ENCODE results near the gene CRB1.

CRB1 gene

DNA sequence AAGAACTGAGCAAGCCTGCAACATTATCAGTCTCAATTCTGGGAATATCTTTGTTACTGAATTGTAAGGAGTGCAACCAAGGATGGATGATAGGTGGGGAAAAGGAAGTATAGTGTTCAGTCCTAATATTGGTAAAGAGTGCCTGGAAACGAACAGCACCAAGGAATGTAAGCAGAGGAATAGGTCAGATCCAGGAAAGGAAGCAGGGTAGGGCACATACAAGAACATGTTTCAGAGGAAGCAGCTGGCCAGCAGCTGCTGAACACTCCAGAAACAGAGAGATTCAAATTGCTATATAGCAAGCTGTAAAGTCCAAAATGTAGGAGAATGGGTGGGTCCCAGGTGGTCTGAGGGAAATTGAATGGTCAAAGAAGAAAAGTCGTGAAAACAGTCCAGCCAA is 37.9 kb downstream of the CRB1 start:
- ChIA-PET CTCF (interaction anchor here (1.3 kb wide), 1 partner anchor 21 kb away, joined by 3 read pairs; no protein-coding TSS in a partner anchor), POLR2A (no interaction called here)
- TF ChIP-seq, protein P1, sequence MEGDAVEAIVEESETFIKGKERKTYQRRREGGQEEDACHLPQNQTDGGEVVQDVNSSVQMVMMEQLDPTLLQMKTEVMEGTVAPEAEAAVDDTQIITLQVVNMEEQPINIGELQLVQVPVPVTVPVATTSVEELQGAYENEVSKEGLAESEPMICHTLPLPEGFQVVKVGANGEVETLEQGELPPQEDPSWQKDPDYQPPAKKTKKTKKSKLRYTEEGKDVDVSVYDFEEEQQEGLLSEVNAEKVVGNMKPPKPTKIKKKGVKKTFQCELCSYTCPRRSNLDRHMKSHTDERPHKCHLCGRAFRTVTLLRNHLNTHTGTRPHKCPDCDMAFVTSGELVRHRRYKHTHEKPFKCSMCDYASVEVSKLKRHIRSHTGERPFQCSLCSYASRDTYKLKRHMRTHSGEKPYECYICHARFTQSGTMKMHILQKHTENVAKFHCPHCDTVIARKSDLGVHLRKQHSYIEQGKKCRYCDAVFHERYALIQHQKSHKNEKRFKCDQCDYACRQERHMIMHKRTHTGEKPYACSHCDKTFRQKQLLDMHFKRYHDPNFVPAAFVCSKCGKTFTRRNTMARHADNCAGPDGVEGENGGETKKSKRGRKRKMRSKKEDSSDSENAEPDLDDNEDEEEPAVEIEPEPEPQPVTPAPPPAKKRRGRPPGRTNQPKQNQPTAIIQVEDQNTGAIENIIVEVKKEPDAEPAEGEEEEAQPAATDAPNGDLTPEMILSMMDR (IDR thresholded peaks at IDR 0.05; ENCODE audit: control extremely low read depth, extremely low read depth, low read depth, missing control alignments), result no peak
- no peak for DNase-seq (ENCODE audit: extremely low spot score)

DNA sequence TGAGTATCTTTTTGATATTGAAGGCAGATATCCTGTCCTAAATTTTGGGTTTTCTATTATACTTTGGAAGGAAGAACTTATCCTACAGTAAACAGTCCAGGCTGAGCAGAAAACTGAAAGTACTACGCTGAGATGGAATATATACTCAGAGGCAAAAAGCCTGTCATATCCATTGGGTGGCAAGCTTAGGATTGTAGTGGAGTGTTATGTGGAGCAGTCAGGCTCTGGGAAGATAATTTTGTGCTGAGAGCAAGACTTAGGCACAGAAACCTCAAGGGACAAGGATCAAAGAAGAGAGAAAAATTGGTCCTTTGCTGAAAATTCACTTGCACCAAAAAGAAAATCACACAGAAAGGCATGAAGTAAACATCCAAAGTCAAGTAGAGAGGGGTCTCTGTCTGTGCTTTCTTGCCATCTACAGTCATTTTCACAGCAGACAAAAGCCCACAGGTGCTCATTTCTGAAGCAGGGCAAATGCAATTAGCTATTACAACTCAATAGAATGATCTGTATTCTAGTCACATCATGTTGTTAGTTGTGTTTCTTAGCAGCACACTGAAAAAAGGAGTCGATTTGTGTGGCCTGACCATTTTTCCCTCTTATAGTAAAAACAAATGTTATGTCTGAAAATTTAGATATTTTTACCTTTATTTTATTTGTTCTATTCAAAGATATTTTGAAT is 38.5 kb downstream of the CRB1 start:
- TF ChIP-seq, protein P1 (IDR thresholded peaks at IDR 0.05; ENCODE audit: control extremely low read depth, extremely low read depth, low read depth, missing control alignments), result no peak
- no peak for DNase-seq (ENCODE audit: extremely low spot score)
- POLR2A ChIA-PET, result no interaction called here
- CTCF ChIA-PET, result interaction anchor here (1.3 kb wide), 1 partner anchor 21 kb away, joined by 3 read pairs; no protein-coding TSS in a partner anchor

DNA sequence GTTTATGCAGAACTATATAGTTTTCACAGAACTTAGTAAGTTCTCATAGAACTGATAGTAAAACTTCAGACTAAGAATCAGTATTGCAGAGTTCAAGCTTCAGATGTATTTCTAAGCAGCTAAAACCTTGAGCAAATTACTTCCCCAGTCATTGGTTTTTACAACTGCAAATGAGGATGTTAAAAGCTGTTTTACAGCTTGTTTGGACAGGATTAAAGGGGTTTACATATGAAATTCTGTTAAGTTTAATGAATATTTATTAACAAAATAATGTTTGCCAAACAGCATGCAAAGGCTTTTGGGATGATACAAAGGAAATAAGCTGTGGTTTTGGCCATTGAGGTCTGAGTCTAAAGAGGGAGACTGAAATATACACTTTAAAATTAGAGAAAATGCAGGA is 39.1 kb downstream of the CRB1 start:
- no peak for DNase-seq (ENCODE audit: extremely low spot score)
- TF ChIP-seq, protein P1 (IDR thresholded peaks at IDR 0.05; ENCODE audit: control extremely low read depth, extremely low read depth, low read depth, missing control alignments), result no peak
- ChIA-PET CTCF (interaction anchor here (1.3 kb wide), 1 partner anchor 20 kb away, joined by 3 read pairs; no protein-coding TSS in a partner anchor), POLR2A (no interaction called here)

DNA sequence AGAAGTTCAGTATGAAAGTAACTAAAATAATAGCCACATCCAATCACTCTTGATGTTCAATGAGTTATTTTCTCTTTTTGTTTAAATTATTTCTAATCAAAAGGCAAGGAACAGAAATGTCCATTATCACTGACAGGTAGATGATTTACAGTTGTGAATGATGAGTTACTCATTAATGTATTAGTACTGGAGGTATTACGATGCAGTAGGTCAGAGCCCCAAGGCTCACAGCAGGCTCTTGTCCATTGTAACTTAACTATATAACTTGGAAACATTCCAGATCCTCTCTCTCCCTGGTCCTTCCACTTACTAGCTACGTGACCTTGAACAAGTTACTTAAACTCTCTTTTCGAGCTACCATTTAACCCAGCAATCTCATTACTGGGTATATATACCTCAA is 39.5 kb downstream of the CRB1 start:
- DNase-seq (ENCODE audit: extremely low spot score), result no peak
- ChIA-PET CTCF (interaction anchor here (1.1 kb wide), 1 partner anchor 14 kb away, joined by 3 read pairs; no protein-coding TSS in a partner anchor), POLR2A (no interaction called here)
- TF ChIP-seq, protein P1 (IDR thresholded peaks at IDR 0.05; ENCODE audit: control extremely low read depth, extremely low read depth, low read depth, missing control alignments), result no peak

DNA sequence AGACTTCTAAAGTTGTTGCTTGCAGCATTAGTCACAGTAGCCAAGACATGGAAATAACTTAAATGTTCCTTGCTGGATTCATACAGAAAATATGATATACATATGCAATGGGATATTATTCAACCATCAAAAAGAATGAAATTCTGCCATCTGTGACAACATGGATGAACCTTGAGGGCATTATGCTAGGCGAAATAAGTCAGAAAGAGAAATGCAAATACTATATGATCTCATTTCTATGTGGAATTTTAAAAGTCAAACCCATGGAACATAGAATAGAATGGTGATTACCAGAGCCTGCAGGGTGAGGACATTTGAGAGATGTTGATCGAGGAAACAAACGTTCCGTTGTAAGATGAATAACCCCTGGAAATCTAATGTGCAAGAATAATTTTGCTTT is 43.0 kb downstream of the CRB1 start:
- CTCF ChIA-PET, result no interaction called here
- POLR2A ChIA-PET, result no interaction called here
- TF ChIP-seq, protein P1 (IDR thresholded peaks at IDR 0.05; ENCODE audit: control extremely low read depth, extremely low read depth, low read depth, missing control alignments), result no peak
- no peak for DNase-seq (ENCODE audit: extremely low spot score)

DNA sequence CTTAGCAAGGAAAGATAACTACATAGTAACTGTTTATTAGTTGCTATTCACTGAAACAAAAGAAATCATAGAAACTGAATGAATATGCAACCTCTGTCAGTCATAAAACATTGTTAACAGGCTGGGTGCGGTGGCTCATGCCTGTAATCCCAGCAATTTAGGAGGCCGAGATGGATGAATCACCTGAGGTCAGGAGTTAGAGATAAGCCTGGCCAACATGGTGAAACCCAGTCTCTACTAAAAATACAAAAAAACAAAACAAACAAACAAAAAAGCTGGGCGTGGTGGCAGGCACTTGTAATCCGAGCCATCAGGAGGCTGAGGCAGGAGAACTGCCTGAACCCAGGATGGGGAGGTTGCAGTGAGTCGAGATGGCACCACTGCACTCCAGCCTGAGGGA is 44.1 kb downstream of the CRB1 start:
- POLR2A ChIA-PET, result no interaction called here
- DNase-seq (ENCODE audit: extremely low spot score), result no peak
- TF ChIP-seq, protein P1 (IDR thresholded peaks at IDR 0.05; ENCODE audit: control extremely low read depth, extremely low read depth, low read depth, missing control alignments), result no peak
- CTCF ChIA-PET, result no interaction called here
